ENCODE measurements around the gene HIVEP3.

DNA sequence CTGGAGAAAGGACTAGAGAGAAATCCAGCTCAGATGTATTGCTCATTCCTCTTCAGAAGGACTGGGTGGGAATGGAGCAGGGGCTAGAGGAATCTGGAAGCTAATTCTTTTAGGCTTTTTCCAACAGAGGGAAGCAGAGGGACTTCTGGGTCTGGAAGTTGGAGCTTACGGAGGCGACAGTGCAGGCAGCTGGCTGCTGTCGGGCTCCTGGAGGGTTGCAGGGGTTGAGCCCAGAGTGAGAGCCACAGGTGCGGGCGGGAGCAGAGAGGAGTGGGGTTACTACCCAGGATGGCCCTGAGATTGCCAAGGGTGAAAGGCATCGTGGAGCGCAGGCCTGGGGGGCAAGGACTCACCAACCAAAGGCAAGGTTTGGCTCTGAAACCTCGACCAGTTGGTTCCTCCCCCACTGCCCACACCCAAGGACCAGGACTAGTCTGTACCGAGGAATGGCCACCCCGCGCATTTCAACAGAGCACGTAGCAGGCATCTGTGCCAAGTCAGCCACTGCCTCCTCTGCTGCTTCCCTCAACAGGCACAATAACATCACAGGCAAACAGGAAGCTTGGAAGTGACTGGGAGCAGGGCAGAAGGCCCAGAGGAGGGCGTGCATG, 411.5 kb downstream of the HIVEP3 start:
- TF ChIP-seq CTCF (IDR thresholded peaks at IDR 0.05; ENCODE audit: insufficient read depth, low read length) = no peak
- TF ChIP-seq POLR2AphosphoS5 (IDR thresholded peaks at IDR 0.05; ENCODE audit: low read depth) = no peak
- no peak for TF ChIP-seq GABPA (IDR thresholded peaks at IDR 0.05; ENCODE audit: low read depth)
- TF ChIP-seq, protein P1, sequence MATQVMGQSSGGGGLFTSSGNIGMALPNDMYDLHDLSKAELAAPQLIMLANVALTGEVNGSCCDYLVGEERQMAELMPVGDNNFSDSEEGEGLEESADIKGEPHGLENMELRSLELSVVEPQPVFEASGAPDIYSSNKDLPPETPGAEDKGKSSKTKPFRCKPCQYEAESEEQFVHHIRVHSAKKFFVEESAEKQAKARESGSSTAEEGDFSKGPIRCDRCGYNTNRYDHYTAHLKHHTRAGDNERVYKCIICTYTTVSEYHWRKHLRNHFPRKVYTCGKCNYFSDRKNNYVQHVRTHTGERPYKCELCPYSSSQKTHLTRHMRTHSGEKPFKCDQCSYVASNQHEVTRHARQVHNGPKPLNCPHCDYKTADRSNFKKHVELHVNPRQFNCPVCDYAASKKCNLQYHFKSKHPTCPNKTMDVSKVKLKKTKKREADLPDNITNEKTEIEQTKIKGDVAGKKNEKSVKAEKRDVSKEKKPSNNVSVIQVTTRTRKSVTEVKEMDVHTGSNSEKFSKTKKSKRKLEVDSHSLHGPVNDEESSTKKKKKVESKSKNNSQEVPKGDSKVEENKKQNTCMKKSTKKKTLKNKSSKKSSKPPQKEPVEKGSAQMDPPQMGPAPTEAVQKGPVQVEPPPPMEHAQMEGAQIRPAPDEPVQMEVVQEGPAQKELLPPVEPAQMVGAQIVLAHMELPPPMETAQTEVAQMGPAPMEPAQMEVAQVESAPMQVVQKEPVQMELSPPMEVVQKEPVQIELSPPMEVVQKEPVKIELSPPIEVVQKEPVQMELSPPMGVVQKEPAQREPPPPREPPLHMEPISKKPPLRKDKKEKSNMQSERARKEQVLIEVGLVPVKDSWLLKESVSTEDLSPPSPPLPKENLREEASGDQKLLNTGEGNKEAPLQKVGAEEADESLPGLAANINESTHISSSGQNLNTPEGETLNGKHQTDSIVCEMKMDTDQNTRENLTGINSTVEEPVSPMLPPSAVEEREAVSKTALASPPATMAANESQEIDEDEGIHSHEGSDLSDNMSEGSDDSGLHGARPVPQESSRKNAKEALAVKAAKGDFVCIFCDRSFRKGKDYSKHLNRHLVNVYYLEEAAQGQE (IDR thresholded peaks at IDR 0.05; ENCODE audit: insufficient replicate concordance, low read depth) = no peak
